ENCODE data around the gene C10orf143. TPM values are rescaled to one million over a fixed set of nuclear protein-coding genes. Genes with fewer than 3 reads are reported as not detected.
A peak's percentile ranks its signal among the peaks of the same experiment; 100 is the strongest.
"Not testable (repeated sequence)": the region's sequence is repeated elsewhere in the genome, so short reads cannot be mapped to it uniquely, and the experiment has no call there.

The C10orf143 gene
- polyA plus RNA-seq, 4 donors = 6.1 to 7.7 (median 6.8) TPM

DNA sequence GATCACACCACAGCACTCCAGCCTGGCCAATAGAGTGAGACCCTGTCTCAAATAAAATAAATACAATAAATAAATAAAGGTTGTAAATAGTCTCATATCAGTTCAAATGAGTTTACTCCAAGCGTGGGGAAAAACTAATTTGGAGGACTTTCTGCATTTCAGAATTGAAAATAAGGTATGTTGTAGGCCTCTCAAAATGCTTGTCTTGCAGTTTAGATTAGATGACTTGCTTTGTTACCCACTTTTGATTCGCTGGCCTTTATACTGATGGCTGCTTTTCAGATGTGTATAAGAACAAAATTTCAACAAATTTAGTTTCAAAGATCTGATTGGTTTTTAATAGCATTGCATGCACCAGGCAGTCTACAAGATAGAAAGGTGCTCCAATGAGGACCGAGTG, 2.2 kb upstream of the C10orf143 start:
- no peak for DNase-seq (ENCODE audit: low read depth in 4 of 4, low spot score in 2 of 4)

GRCh38 chr10:130111852-130112180, 1.2 kb upstream of the C10orf143 start:
- DNase-seq (ENCODE audit: low read depth in 4 of 4, low spot score in 2 of 4) = no peak

DNA sequence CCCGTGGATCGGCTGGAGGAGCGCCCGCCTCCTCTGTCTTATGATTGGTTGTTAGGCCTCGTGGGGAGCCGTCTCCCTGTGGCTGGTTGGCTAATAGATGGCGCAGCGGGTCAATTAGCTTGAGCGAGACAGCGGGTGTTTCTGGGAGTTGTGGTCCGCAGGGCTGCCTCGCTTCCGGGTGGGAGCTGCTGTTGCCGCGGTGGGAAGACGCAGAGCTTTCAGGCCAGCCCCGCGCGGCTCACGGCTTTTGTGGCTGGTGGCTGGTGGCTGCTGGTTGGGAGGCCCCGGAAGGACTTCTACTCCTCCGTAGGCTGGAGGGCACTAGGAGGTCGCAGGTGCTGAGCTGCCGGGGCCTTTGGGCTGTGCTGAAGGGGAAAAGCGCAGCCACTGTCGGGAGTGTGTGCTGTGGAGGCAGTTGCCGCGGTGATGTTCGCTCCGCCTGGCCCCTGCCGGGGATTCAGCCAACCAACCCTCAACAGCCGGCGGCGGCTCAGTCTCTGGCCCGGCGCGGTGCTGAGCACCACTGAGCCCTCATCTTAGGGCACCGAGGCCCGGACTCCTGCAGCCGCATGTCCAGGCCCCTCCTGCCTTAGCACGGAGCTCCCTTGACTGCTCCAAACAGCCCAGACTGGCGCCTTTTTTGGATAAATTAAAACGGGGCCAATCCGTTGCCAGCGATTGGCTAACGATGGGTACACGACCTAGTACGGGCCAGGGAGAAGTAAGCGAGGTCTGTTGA, 652 bp upstream of the C10orf143 start:
- DNase-seq (ENCODE audit: low read depth in 4 of 4, low spot score in 2 of 4) = peak; percentile 90 to 99 (median 96)

GRCh38 chr10:130109796-130110245, 809 bp downstream of the C10orf143 start:
- DNase-seq (ENCODE audit: low read depth in 4 of 4, low spot score in 2 of 4) = peak; percentile 83 to 95 (median 86)

GRCh38 chr10:130108934-130109604, 1.6 kb downstream of the C10orf143 start:
- no peak for DNase-seq (ENCODE audit: low read depth in 4 of 4, low spot score in 2 of 4)

- DNase-seq (ENCODE audit: low read depth in 4 of 4, low spot score in 2 of 4) = not testable (repeated sequence)
Measured at GRCh38 chr10:130108146-130108545, 2.5 kb downstream of the C10orf143 start.

DNA sequence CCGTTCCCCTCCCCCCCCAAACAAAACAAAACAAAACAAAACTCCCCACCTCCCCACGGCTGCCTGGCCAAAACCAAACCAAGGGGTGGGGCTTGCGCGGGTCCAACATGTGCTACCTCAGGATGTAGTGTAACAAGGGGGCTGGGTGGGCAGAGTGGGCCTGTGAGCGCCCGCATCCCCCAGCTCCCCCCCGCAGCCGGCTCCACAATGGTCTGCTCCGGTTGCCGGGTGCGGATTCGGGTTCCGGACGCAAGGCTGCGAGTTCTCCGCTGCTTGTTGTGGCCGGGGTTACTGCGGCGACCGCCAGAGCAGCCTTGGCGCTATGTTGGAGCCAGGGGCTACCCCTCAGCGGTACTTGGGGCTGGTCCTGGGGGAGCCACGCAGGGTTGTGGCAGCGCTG, 4.9 kb downstream of the C10orf143 start:
- no peak for DNase-seq (ENCODE audit: low read depth in 4 of 4, low spot score in 2 of 4)

DNA sequence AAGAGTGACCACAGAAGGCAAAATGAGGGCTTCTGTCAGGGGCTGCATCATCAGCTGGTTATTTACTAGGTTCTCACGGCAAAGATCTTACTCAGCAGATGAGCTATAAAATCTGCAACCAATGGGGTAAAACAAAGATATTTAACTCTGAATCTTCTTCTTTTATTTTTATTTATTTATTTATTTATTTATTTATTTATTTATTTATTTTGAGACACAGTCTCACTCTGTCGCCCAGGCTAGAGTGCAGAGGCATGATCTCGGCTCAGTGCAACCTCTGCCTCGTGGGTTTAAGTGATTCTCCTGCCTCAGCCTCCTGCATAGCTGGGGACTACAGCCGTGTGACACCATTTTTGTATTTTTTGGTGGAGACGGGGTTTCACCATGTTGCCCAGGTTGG, 11.3 kb downstream of the C10orf143 start:
- DNase-seq (ENCODE audit: low read depth in 4 of 4, low spot score in 2 of 4) = no peak

DNA sequence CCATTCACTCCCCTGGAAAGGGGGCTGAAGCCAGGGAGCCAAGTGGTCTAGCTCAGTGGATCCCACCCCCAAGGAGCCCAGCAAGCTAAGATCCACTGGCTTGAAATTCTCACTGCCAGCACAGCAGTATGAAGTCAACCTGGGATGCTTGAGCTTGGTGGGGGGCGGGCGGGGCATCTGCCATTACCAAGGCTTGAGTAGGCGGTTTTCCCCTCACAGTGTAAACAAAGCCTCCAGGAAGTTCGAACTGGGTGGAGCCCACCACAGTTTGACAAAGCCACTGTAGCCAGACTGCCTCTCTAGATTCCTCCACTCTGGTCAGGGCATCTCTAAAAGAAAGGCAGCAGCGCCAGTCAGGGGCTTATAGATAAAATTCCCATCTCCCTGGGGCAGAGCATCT, 20.1 kb downstream of the C10orf143 start:
- DNase-seq (ENCODE audit: low read depth in 4 of 4, low spot score in 2 of 4) = not testable (repeated sequence)

- no peak for DNase-seq (ENCODE audit: low read depth in 4 of 4, low spot score in 2 of 4)
Measured at GRCh38 chr10:130080461-130080814, 30.2 kb downstream of the C10orf143 start.

DNA sequence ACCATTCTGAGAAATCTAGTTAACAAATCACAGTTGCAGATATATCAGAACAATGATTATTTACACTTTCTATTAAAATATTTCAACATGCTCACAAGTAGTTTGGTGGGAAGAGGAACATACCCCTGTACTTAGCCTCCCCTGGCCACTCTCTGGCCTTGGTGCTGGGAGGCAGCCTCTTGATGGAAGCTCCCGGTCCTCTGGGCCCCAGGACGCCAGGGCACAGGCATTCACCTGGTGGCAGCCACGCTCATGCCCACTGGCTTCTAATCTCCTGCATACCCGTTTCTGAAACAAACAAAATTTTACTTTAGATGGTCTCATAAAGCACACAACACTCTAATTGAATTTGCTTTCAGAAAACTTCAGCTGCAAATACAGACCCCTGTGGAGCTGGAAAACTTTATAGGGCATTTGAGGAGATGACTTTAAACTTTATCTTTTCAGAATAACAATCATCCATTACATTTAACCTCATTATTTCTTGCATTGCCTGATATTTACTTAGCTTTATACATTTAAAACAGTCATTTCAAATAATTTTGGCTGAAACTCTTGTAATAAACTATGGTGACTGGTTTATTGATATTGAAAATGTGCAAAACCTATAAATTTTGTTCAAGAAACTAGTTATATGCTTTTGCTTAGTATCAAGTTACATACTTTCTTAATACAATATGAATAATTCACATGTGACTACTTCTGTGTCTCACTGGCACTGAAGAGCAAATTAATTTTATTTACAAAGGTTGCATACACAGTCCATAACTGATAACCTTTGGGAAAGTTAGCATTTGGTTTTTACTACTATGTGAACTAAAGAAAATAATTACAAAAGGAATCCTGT, 30.8 kb downstream of the C10orf143 start:
- DNase-seq (ENCODE audit: low read depth in 4 of 4, low spot score in 2 of 4) = no peak

- DNase-seq (ENCODE audit: low read depth in 4 of 4, low spot score in 2 of 4) = no peak
Measured at GRCh38 chr10:130078120-130078519, 32.5 kb downstream of the C10orf143 start.

DNA sequence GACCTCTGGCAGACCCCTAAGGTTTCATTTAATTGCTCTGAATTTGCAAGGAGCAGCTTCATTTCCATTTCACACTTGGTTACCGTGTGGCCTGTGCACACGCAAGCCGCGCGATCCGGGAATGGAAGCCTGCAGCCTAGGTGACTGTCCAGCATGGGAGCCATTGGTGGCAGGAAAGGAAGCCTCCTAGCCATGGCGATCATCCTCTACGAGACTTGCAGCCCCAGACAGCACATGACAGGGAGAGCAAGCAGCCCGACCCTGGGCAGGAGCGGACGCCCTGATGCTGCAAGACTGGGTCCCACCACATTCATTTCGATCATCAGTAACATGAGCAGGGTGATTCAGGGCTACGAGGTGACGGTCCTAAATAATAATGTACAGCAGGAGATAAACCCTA, 33.9 kb downstream of the C10orf143 start:
- no peak for DNase-seq (ENCODE audit: low read depth in 4 of 4, low spot score in 2 of 4)

DNA sequence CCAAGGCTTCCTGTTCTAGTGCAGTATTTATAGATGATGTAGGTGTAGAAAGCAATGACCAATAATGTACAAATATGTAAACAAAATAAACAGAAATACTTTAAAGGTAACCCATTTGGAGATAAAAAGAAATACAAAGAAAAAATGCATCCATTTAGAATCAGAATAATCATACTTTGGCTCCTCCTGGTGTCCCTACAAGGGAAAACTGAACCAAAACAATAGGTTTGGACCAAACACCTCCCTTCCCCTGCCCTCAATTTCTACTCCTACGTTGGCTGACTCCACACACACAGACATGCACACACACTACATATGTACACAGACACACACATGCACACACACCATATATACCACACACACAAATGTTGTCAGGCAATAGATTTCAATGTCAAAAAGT, 36.0 kb downstream of the C10orf143 start:
- DNase-seq (ENCODE audit: low read depth in 4 of 4, low spot score in 2 of 4) = no peak

DNA sequence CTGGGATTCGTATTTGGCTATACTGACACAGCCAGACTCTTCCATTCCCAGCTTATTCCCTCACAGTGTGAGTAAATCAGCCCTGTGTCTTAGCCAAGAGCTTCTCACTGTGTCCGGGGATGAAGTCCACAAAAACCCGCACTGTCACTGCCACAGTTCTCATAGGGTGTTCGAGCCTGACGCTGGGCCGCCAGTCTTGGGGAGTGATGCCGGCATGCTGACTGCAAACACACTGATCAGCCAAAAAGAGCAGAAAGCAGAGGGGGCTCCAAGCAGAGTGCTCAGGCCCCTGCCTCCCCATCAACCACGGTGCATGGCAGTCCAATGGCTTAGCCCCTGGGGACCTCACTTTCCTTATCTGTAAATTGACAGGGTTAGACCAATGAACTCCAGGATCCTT, 36.7 kb downstream of the C10orf143 start:
- DNase-seq (ENCODE audit: low read depth in 4 of 4, low spot score in 2 of 4) = no peak

DNA sequence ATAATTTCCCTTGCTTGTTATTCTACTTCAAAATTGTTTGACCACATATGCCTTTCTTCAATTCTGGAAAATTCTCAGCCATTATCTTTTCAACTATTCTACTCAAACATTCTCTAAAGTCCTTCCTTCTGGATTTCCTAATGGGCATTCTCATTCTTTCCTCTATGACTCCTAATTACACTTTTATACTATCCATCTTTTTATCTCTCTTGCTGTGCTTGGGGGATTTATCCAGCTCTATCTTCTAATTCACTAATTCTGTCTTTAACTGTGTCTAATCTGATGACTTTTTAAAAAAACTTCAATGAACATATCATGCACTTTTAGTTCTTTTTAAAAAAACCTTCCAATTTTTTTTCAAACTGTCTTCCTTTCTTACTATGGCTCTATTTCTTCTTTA, 38.4 kb downstream of the C10orf143 start:
- no peak for DNase-seq (ENCODE audit: low read depth in 4 of 4, low spot score in 2 of 4)

DNA sequence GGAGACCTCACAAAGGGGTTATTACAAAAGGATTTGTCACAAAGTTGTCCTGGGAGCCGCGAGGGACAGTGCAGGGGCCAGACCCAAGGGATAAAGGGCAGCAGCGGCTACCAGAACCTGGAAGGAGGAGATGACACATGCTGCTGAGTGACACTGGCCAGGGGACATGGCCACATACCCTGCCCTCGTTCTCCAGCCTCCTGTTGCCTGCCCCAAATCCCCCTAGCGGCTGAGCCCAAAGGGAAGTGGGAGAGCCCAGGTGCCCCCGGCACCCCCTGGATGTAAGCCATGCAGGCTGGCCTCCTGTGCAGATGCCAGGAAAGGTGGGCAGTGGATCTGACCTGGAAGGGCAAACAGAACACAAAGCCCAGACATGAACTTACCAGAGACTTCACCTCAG, 42.7 kb downstream of the C10orf143 start:
- no peak for DNase-seq (ENCODE audit: low read depth in 4 of 4, low spot score in 2 of 4)

DNA sequence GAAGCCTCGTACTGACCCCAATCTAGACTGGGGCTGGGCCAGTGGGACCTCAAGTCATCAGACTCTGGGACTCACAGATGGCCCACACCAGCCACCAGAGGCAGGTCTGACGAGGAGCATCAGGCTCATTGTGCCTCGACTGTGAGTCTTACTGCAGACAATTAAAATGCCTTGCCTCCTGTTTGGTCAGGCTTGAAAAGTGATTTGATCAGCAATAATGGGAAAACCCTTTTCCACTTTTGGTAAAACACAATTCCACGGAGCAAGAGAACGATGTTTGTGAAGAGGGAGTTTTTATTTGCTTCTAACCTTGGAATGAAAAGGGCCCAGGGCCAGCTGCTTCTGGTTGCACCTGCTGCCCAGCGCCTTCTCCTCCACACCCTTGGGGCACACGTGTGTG, 43.9 kb downstream of the C10orf143 start:
- DNase-seq (ENCODE audit: low read depth in 4 of 4, low spot score in 2 of 4) = no peak

DNA sequence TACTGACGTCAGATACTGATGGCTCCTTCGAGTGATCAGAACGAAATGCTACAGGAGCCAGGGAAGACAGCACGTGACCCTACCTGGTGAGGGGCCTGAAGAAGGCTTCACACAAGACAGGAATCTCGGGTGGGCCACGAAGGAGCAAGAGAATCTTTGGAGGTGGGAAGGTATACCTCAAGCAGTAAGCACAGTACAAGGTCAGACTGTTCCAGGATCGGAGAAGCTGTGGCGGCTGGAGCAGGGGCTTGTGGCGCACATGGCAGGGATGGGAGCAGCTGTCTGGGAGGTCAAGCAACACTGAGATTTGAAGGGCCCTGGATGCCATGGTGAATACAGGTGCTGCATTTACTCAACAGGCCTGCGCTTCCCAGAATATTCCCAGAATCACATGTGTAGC, 45.4 kb downstream of the C10orf143 start:
- DNase-seq (ENCODE audit: low read depth in 4 of 4, low spot score in 2 of 4) = no peak

GRCh38 chr10:130064783-130065182, 45.8 kb downstream of the C10orf143 start:
- no peak for DNase-seq (ENCODE audit: low read depth in 4 of 4, low spot score in 2 of 4)

DNA sequence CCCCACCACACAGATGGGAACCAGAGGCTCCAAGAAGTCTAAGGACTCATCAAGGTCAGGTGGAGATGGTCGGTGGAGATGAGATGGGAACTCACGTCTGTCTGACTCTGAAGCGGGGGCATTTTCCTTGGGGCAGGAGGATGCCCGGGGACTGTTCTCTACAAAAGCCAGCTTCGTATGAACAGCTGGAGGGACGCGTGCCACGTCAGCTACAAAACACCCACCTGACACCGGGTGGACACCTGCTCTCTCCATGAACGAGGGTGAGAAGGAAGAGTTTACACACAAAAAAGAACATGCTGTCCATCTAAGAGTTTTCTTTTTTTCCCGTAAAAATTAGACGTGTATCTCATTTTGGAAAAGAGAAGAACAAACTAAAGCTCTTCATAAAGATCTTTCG, 47.7 kb downstream of the C10orf143 start:
- DNase-seq (ENCODE audit: low read depth in 4 of 4, low spot score in 2 of 4) = no peak

GRCh38 chr10:130062201-130062600, 48.4 kb downstream of the C10orf143 start:
- no peak for DNase-seq (ENCODE audit: low read depth in 4 of 4, low spot score in 2 of 4)

Data from left renal cortex interstitium (tissue), 4 donors.